Measurements from ENCODE around the gene FAM9A.

- TF ChIP-seq, protein P1, sequence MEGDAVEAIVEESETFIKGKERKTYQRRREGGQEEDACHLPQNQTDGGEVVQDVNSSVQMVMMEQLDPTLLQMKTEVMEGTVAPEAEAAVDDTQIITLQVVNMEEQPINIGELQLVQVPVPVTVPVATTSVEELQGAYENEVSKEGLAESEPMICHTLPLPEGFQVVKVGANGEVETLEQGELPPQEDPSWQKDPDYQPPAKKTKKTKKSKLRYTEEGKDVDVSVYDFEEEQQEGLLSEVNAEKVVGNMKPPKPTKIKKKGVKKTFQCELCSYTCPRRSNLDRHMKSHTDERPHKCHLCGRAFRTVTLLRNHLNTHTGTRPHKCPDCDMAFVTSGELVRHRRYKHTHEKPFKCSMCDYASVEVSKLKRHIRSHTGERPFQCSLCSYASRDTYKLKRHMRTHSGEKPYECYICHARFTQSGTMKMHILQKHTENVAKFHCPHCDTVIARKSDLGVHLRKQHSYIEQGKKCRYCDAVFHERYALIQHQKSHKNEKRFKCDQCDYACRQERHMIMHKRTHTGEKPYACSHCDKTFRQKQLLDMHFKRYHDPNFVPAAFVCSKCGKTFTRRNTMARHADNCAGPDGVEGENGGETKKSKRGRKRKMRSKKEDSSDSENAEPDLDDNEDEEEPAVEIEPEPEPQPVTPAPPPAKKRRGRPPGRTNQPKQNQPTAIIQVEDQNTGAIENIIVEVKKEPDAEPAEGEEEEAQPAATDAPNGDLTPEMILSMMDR (IDR thresholded peaks at IDR 0.05; ENCODE audit: low read length) = no peak
- no peak for TF ChIP-seq EZH2 (IDR thresholded peaks at IDR 0.05; ENCODE audit: borderline replicate concordance, low read length)
These were observed 22.5 kb upstream of the FAM9A start for GRCh38 chrX:8823698-8824097.

All from OCI-LY1 (cell line).